Panc1 (cell line): ENCODE measurements around the gene DLL4. TPM values are rescaled to one million over a fixed set of nuclear protein-coding genes. Genes with fewer than 3 reads are reported as not detected.

Experiments
- ATAC-seq: fragments of 200-7000 bp; cut with Tn5 transposase; 2 replicates; pipeline ENCODE4 v1.9.1; 2020; ENCODE audit warnings: mild to moderate bottlenecking, moderate library complexity
- BruUV-seq: library from RNA; stranded (reverse); fragments of 400-500 nt; replicated peaks from 2 replicates; lab custom pipeline; 2021; lab: Mats Ljungman, UMichigan
- CTCF ChIA-PET: fragments of 300-600 bp; sonication (Branson Sonifier 250); formaldehyde crosslinking; loops from one replicate; lab custom pipeline; 2022; ENCODE audit warnings: antibody characterized with exemption; lab: Charles Lee
- POLR2A ChIA-PET: fragments of 300-600 bp; sonication (Branson Sonifier 250); formaldehyde crosslinking; loops from one replicate; lab custom pipeline; 2022; ENCODE audit warnings: antibody characterized with exemption; lab: Charles Lee
- DNase-seq: peaks from one replicate; pipeline ENCODE4 v3.0.0-alpha.2; 2010; ENCODE audit warnings: low read depth, low spot score
- H3K27ac ChIP-seq: 2 replicates; pipeline ENCODE4 v1.5.1; 2011; ENCODE audit warnings: mild to moderate bottlenecking, low read length, inconsistent platforms
- H3K27me3 ChIP-seq: fragments of 200-500 bp; sonication (Bioruptor generic); 2 replicates; pipeline ENCODE4 v1.6.0; 2014; ENCODE audit warnings: low read length, inconsistent platforms; ENCODE audit not compliant: control insufficient read depth, insufficient read depth
- H3K36me3 ChIP-seq: fragments of 200-500 bp; sonication (Bioruptor generic); 2 replicates; pipeline ENCODE4 v1.5.1; 2014; ENCODE audit warnings: inconsistent platforms, mild to moderate bottlenecking, low read length, moderate library complexity; ENCODE audit not compliant: control insufficient read depth, insufficient read depth
- H3K4me1 ChIP-seq: 2 replicates; pipeline ENCODE4 v1.5.1; 2011; ENCODE audit warnings: inconsistent platforms, mild to moderate bottlenecking, low read length, moderate library complexity; ENCODE audit not compliant: control insufficient read depth, insufficient read depth
- H3K4me3 ChIP-seq, 2 experiments: 2 replicates each; pipeline ENCODE4 v1.5.1; 2011 to 2012; ENCODE audit warnings: low read depth in 2 of 2, low read length in 2 of 2, mild to moderate bottlenecking in 2 of 2, inconsistent platforms in 1 of 2, moderate library complexity in 1 of 2
- H3K9me3 ChIP-seq: fragments of 200-500 bp; sonication (Bioruptor generic); 2 replicates; pipeline ENCODE4 v1.5.1; 2014; ENCODE audit warnings: low read depth, mild to moderate bottlenecking, inconsistent platforms, low read length, moderate library complexity; ENCODE audit not compliant: control insufficient read depth, insufficient read depth
- POLR2AphosphoS5 ChIP-seq: IDR thresholded peaks from 2 replicates; pipeline ENCODE4 v1.6.1; 2012; ENCODE audit warnings: mild to moderate bottlenecking, low read depth, low read length, moderate library complexity
- REST ChIP-seq, 2 experiments: IDR thresholded peaks; 2 replicates each; pipeline ENCODE4 v1.6.1; 2011 to 2012; ENCODE audit warnings: low read depth in 2 of 2, control low read depth in 1 of 2, low read length in 1 of 2, mild to moderate bottlenecking in 1 of 2, moderate library complexity in 1 of 2; ENCODE audit not compliant: insufficient read depth in 1 of 2
- SIN3A ChIP-seq: IDR thresholded peaks from 2 replicates; pipeline ENCODE4 v1.6.1; 2012; ENCODE audit warnings: low read depth, mild to moderate bottlenecking, low read length, moderate library complexity, borderline replicate concordance; ENCODE audit not compliant: insufficient read depth
- TCF7L2 ChIP-seq: IDR thresholded peaks from 2 replicates; pipeline ENCODE4 v1.6.1; 2011; ENCODE audit warnings: mild to moderate bottlenecking, low read depth, low read length, inconsistent platforms
- in situ Hi-C: cut with HindIII; loops from 2 replicates; pipeline ENCODE4 v1.10.0; 2016; ENCODE audit warnings: low sequenced_read_pairs, low pct_unique_long_range_greater_than_20kb
- intact Hi-C: fragments of 100-400 bp; cut with micrococcal nuclease; formaldehyde crosslinking; loops from one replicate; pipeline ENCODE4 v1.10.0; 2022; ENCODE audit not compliant: unreplicated experiment
- total RNA-seq: library from RNA; stranded (reverse); gene quantifications from one replicate; pipeline ENCODE4 v1.2.1, GENCODE V29; 2021; ENCODE audit not compliant: unreplicated experiment
- TF ChIP-seq, protein P1 (sequence below): fragments of 450-650 bp; IDR thresholded peaks from 2 replicates; pipeline ENCODE4 v1.5.1; 2017; ENCODE audit warnings: mild to moderate bottlenecking

Gene DLL4
- total RNA-seq, 1 experiment from 2014 or later: 0.31 TPM

DNA sequence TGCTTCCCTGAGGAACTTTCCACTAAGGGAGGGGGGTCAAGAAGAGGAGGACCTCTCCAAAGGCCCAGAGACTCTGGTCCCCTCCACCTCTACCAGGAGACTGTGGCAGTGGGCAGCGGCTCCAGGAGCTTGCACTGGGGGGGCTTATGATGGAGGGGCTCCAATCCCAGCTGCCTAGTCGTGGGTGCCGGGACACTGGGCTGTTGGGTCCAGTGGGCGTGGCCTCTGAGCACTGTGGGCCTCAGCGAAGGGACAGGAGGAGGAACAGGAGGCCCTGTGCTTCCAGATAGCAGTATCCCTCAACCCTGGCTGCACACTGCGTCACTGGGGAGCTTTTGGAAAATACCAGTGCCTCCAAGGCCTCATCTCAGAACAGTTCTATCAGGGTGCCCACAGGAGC lies 13.5 kb upstream of the DLL4 start:
- Histone ChIP-seq H3K27ac (no peak overlapping the region), H3K27me3 (no peaks in the 10 kb centered on the region), H3K9me3 (no peaks in the 10 kb centered on the region), H3K4me3 (no peak overlapping the region), H3K36me3 (no peaks in the 10 kb centered on the region), H3K4me1 (no peaks in the 10 kb centered on the region)
- ChIA-PET POLR2A (no interaction called here), CTCF (interaction anchor here (0.7 kb wide), 1 partner anchor 15 kb away, joined by 12 read pairs; no protein-coding TSS in a partner anchor)
- DNase-seq (no peak), ATAC-seq (no peak)
- intact Hi-C loops (no loop called here), in situ Hi-C loops (no loop called here)
- TF ChIP-seq, protein P1, sequence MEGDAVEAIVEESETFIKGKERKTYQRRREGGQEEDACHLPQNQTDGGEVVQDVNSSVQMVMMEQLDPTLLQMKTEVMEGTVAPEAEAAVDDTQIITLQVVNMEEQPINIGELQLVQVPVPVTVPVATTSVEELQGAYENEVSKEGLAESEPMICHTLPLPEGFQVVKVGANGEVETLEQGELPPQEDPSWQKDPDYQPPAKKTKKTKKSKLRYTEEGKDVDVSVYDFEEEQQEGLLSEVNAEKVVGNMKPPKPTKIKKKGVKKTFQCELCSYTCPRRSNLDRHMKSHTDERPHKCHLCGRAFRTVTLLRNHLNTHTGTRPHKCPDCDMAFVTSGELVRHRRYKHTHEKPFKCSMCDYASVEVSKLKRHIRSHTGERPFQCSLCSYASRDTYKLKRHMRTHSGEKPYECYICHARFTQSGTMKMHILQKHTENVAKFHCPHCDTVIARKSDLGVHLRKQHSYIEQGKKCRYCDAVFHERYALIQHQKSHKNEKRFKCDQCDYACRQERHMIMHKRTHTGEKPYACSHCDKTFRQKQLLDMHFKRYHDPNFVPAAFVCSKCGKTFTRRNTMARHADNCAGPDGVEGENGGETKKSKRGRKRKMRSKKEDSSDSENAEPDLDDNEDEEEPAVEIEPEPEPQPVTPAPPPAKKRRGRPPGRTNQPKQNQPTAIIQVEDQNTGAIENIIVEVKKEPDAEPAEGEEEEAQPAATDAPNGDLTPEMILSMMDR: no peak
- TF ChIP-seq POLR2AphosphoS5 (no peak), SIN3A (no peak), REST (IDR thresholded peaks at IDR 0.05; ENCODE audit: insufficient read depth in 1 of 2, low read depth in 2 of 2, low read length in 1 of 2) (no peak), TCF7L2 (no peak)
- BruUV-seq: no TSS peak

GRCh38 chr15:40917585-40917984 lies 11.6 kb upstream of the DLL4 start:
- in situ Hi-C loops (no loop called here), intact Hi-C loops (no loop called here)
- H3K27me3 ChIP-seq: no peaks in the 10 kb centered on the region
- no peak overlapping the region for H3K27ac ChIP-seq
- CTCF ChIA-PET: interaction anchor here (0.6 kb wide), 2 partner anchors 16 to 17 kb away, joined by 3 to 4 read pairs; no protein-coding TSS in a partner anchor
- H3K36me3 ChIP-seq: no peaks in the 10 kb centered on the region
- POLR2A ChIA-PET: no interaction called here
- H3K4me1 ChIP-seq: no peaks in the 10 kb centered on the region
- TF ChIP-seq SIN3A (no peak), REST (IDR thresholded peaks at IDR 0.05; ENCODE audit: insufficient read depth in 1 of 2, low read depth in 2 of 2, low read length in 1 of 2) (no peak), TCF7L2 (no peak), POLR2AphosphoS5 (no peak)
- TF ChIP-seq, protein P1: no peak
- no peaks in the 10 kb centered on the region for H3K9me3 ChIP-seq
- DNase-seq (no peak), ATAC-seq (no peak)
- BruUV-seq: no TSS peak
- no peak overlapping the region for H3K4me3 ChIP-seq
